Right lobe of liver (tissue), 6 donors: ENCODE data around the gene DOK6. TPM values are rescaled to one million over a fixed set of nuclear protein-coding genes. Genes with fewer than 3 reads are reported as not detected.

Experiments
- ATAC-seq, 4 donors: fragments of 200-7000 bp; cut with Tn5 transposase; one replicate each; pipeline ENCODE4 v1.9.1; 2020; ENCODE audit warnings: mild to moderate bottlenecking in 4 of 4, moderate library complexity in 4 of 4
- DNase-seq, 3 donors: peaks; one replicate each; pipeline ENCODE4 v3.0.0-alpha.2; 2020
- H3K27ac ChIP-seq, 3 donors: fragments of 200-600 bp; one replicate each; pipeline ENCODE4 v1.8.0; 2022
- H3K27me3 ChIP-seq, 2 donors: fragments of 200-600 bp; one replicate each; pipeline ENCODE4 v1.8.0; 2022
- H3K36me3 ChIP-seq, 4 donors: fragments of 200-600 bp; sonication (generic) in 1 of 4; one replicate each; pipeline versions ENCODE4 v1.5.1 to v1.8.0; 2017 to 2022; ENCODE audit warnings: control low read depth in 1 of 4
- H3K4me1 ChIP-seq, 4 donors: fragments of 200-600 bp; sonication (generic) in 1 of 4; one replicate each; pipeline versions ENCODE4 v1.5.1 to v1.8.0; 2017 to 2022; ENCODE audit warnings: control low read depth in 1 of 4
- H3K4me3 ChIP-seq, 3 donors: fragments of 200-600 bp; one replicate each; pipeline ENCODE4 v1.8.0; 2022
- H3K9me3 ChIP-seq, 4 donors: fragments of 200-600 bp; sonication (generic) in 1 of 4; one replicate each; pipeline versions ENCODE4 v1.5.1 to v1.8.0; 2017 to 2022; ENCODE audit warnings: control low read depth in 1 of 4
- CTCF ChIP-seq, 4 donors: fragments of 200-600 bp in 3 of 4; fragments of 450-650 bp in 1 of 4; IDR thresholded peaks; one replicate each; pipeline versions ENCODE4 v1.5.1 to v1.8.0; 2016 to 2022; ENCODE audit warnings: antibody characterized with exemption in 4 of 4, mild to moderate bottlenecking in 2 of 4
- POLR2A ChIP-seq: fragments of 450-650 bp; IDR thresholded peaks from one replicate; pipeline ENCODE4 v1.6.1; 2017; ENCODE audit warnings: antibody characterized with exemption, mild to moderate bottlenecking
- WGBS: methylation state at CpG from one replicate; pipeline ENCODE4 v1.1.6; 2018; ENCODE audit warnings: low coverage, low lambda C conversion rate; ENCODE audit not compliant: insufficient coverage; ENCODE audit errors: missing lambda C conversion rate; 5-methylcytosine and 5-hydroxymethylcytosine counted together
- intact Hi-C, 2 donors: fragments of 100-400 bp; cut with DNase I; formaldehyde crosslinking; loops; one replicate each; pipeline versions ENCODE4 v1.11.2 to v1.14.1; 2022
- total RNA-seq, 6 experiments: library from RNA; depleted of rRNA in 2 of 6; stranded (reverse); fragments of >200 nt in 2 of 6; fragmentation: NEBNext Ultra II Directional in 3 of 6; extraction: Animal tissue kit (Norgen Biotek cat#: 25700) in 3 of 6; gene quantifications; one replicate each; pipeline versions ENCODE4 v1.1.0 to v1.2.4, GENCODE V29; 2016 to 2023
- donor health status: DM: no; HTN: yes; CAD: no.
- donor health status: DM: no; HTN: no; CAD: no.
- donor health status: DM: no; HTN: no; CAD: no.
- donor health status: DM: no; HTN: yes; CAD: no.
- donor health status: DM: no; HTN: yes; CAD: no.

The DOK6 gene
- total RNA-seq, 6 experiments from 2014 or later = 0.37 to 2.9 (median 2.1) TPM; not detected in 1

- intact Hi-C loops = no loop called here
- Histone ChIP-seq H3K4me1 (no peaks in the 10 kb centered on the region), H3K9me3 (no peaks in the 10 kb centered on the region), H3K27ac (no peak overlapping the region), H3K36me3 (no peaks in the 10 kb centered on the region), H3K27me3 (no peaks in the 10 kb centered on the region), H3K4me3 (no peak overlapping the region)
- 69% methylated on average over 4 of the region's 4 CpGs for WGBS
- ATAC-seq (no peak), DNase-seq (no peak)
- TF ChIP-seq CTCF (IDR thresholded peaks at IDR 0.05) (no peak), POLR2A (no peak)
These were observed 226.1 kb downstream of the DOK6 start for GRCh38 chr18:69626643-69627242.

- Histone ChIP-seq H3K9me3 (no peaks in the 10 kb centered on the region), H3K36me3 (no peaks in the 10 kb centered on the region), H3K27me3 (no peaks in the 10 kb centered on the region), H3K4me1 (no peaks in the 10 kb centered on the region), H3K27ac (no peak overlapping the region), H3K4me3 (no peak overlapping the region)
- intact Hi-C loops = no loop called here
- no peak for TF ChIP-seq POLR2A
- no peak for TF ChIP-seq CTCF (IDR thresholded peaks at IDR 0.05)
- 62% methylated on average over 2 of the region's 2 CpGs for WGBS
- no peak for DNase-seq
- ATAC-seq = no peak
These were observed 228.2 kb downstream of the DOK6 start for GRCh38 chr18:69628774-69629359.

GRCh38 chr18:69631281-69631680 is 230.6 kb downstream of the DOK6 start:
- no peak overlapping the region for H3K27ac ChIP-seq
- WGBS = 51% methylated on average over 3 of the region's 3 CpGs
- TF ChIP-seq POLR2A (no peak), CTCF (IDR thresholded peaks at IDR 0.05) (no peak)
- H3K36me3 ChIP-seq = no peaks in the 10 kb centered on the region
- no peak for ATAC-seq
- H3K9me3 ChIP-seq = no peaks in the 10 kb centered on the region
- intact Hi-C loops = no loop called here
- no peak for DNase-seq
- H3K4me3 ChIP-seq = no peak overlapping the region
- no peaks in the 10 kb centered on the region for H3K27me3 ChIP-seq
- H3K4me1 ChIP-seq = no peaks in the 10 kb centered on the region

GRCh38 chr18:69635482-69635881 is 234.8 kb downstream of the DOK6 start:
- no peak for DNase-seq
- no peaks in the 10 kb centered on the region for H3K36me3 ChIP-seq
- intact Hi-C loops = no loop called here

More at GRCh38 chr18:69635482-69635881, 234.8 kb downstream of the DOK6 start:
- Histone ChIP-seq H3K27ac (no peak overlapping the region), H3K4me3 (no peak overlapping the region), H3K9me3 (no peaks in the 10 kb centered on the region), H3K27me3 (no peaks in the 10 kb centered on the region), H3K4me1 (no peaks in the 10 kb centered on the region)
- WGBS = 69% methylated on average over 2 of the region's 2 CpGs
- TF ChIP-seq CTCF (IDR thresholded peaks at IDR 0.05) = no peak
- TF ChIP-seq POLR2A = no peak
- ATAC-seq = no peak
